Testis (tissue), 3 donors: Measurements from ENCODE around the gene KLHL22. TPM values are rescaled to one million over a fixed set of nuclear protein-coding genes. Genes with fewer than 3 reads are reported as not detected.
"Not testable (repeated sequence)": the region's sequence is repeated elsewhere in the genome, so short reads cannot be mapped to it uniquely, and the experiment has no call there.

Experiments used
- DNase-seq: peaks from one replicate; pipeline ENCODE4 v3.0.0-alpha.2; 2019
- H3K27ac ChIP-seq, 2 donors: fragments of 200-600 bp; sonication (generic); one replicate each; pipeline ENCODE4 v1.5.1; 2019
- H3K27me3 ChIP-seq: fragments of 200-600 bp; sonication (generic); one replicate; pipeline ENCODE4 v1.5.1; 2019
- H3K36me3 ChIP-seq: fragments of 200-600 bp; sonication (generic); one replicate; pipeline ENCODE4 v1.5.1; 2017; ENCODE audit warnings: low read depth; ENCODE audit errors: missing control alignments
- H3K4me1 ChIP-seq: fragments of 200-600 bp; sonication (generic); one replicate; pipeline ENCODE4 v1.5.1; 2019
- H3K4me3 ChIP-seq, 2 donors: fragments of 200-600 bp; sonication (generic); one replicate each; pipeline ENCODE4 v1.5.1; 2017 to 2019
- H3K9me3 ChIP-seq: fragments of 200-600 bp; sonication (generic); one replicate; pipeline ENCODE4 v1.5.1; 2017
- POLR2A ChIP-seq: fragments of 450-650 bp; IDR thresholded peaks from one replicate; pipeline ENCODE4 v1.6.1; 2017; ENCODE audit warnings: antibody characterized with exemption, mild to moderate bottlenecking, moderate library complexity
- WGBS, 2 donors: methylation state at CpG; one replicate each; pipeline ENCODE4 v1.1.5; 2018; 5-methylcytosine and 5-hydroxymethylcytosine counted together
- intact Hi-C: fragments of 100-400 bp; cut with DNase I; formaldehyde crosslinking; loops from one replicate; pipeline ENCODE4 v1.15.1; 2023; ENCODE audit warnings: low total_unique reads
- polyA plus RNA-seq: library from polyadenylated mRNA; stranded (reverse); fragments of 350-450 nt; fragmentation: Illumina TruSeq; extraction: RNeasy Lipid Tissue Mini Kit (QIAGEN cat#74804); gene quantifications from one replicate; pipeline ENCODE4 v1.2.3, GENCODE V29; 2014; ENCODE audit warnings: low read depth, low replicate concordance; ENCODE audit not compliant: insufficient read depth
- total RNA-seq, 2 donors: library from RNA; depleted of rRNA; stranded (reverse); fragments of >200 nt; gene quantifications; one replicate each; pipeline ENCODE4 v1.2.3, GENCODE V29; 2016
- TF ChIP-seq, protein P1 (sequence below), 3 experiments: fragments of 450-650 bp in 2 of 3; fragments of 200-600 bp in 1 of 3; sonication (generic) in 1 of 3; IDR thresholded peaks; one replicate each; pipeline ENCODE4 v1.5.1; 2016 to 2019; ENCODE audit warnings: antibody characterized with exemption in 3 of 3, mild to moderate bottlenecking in 2 of 3, moderate library complexity in 1 of 3

KLHL22 gene
- total and polyA plus RNA-seq, 3 donors from 2014 or later: 18.1 to 41.7 (median 39.8) TPM

DNA sequence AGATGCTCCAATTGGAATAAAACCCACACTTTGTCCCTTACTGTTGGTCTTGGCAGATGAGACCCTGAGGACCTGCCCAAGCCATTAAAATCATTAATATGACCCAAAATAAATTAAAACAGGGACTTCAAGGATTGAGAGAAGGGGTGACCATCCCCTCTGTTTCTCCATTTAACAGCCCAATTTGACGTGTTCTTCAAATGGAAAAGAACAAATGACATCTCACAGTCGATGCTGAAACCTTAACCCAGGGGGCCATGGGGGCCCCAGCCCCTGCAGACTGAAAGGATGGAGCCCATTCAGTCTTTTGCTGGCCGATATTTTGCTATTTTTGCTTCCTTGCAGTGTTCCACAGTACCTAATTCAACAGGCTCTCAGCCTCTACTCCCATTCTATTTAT lies 81.1 kb downstream of the KLHL22 start:
- 84 to 88% methylated on average over 3 of the region's 3 CpGs for WGBS, 2 donors
- TF ChIP-seq, protein P1, sequence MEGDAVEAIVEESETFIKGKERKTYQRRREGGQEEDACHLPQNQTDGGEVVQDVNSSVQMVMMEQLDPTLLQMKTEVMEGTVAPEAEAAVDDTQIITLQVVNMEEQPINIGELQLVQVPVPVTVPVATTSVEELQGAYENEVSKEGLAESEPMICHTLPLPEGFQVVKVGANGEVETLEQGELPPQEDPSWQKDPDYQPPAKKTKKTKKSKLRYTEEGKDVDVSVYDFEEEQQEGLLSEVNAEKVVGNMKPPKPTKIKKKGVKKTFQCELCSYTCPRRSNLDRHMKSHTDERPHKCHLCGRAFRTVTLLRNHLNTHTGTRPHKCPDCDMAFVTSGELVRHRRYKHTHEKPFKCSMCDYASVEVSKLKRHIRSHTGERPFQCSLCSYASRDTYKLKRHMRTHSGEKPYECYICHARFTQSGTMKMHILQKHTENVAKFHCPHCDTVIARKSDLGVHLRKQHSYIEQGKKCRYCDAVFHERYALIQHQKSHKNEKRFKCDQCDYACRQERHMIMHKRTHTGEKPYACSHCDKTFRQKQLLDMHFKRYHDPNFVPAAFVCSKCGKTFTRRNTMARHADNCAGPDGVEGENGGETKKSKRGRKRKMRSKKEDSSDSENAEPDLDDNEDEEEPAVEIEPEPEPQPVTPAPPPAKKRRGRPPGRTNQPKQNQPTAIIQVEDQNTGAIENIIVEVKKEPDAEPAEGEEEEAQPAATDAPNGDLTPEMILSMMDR (IDR thresholded peaks at IDR 0.05): no peak
- TF ChIP-seq POLR2A: no peak
- H3K27ac ChIP-seq: no peak overlapping the region
- no peaks in the 10 kb centered on the region for H3K27me3 ChIP-seq
- H3K4me3 ChIP-seq: no peak overlapping the region
- H3K36me3 ChIP-seq: no peaks in the 10 kb centered on the region
- intact Hi-C loops: no loop called here
- H3K4me1 ChIP-seq: no peaks in the 10 kb centered on the region
- H3K9me3 ChIP-seq: no peaks in the 10 kb centered on the region
- no peak for DNase-seq

GRCh38 chr22:20414059-20414440 lies 81.5 kb downstream of the KLHL22 start:
- no peak for DNase-seq
- Histone ChIP-seq H3K9me3 (no peaks in the 10 kb centered on the region), H3K4me3 (no peak overlapping the region), H3K27me3 (no peaks in the 10 kb centered on the region), H3K27ac (no peak overlapping the region), H3K36me3 (no peaks in the 10 kb centered on the region), H3K4me1 (no peaks in the 10 kb centered on the region)
- WGBS, 2 donors: 90% methylated on average over 5 of the region's 5 CpGs
- intact Hi-C loops: no loop called here
- TF ChIP-seq, protein P1 (IDR thresholded peaks at IDR 0.05): no peak
- TF ChIP-seq POLR2A: no peak

- no peak for DNase-seq
- intact Hi-C loops: no loop called here
- Histone ChIP-seq H3K27ac (no peak overlapping the region), H3K36me3 (no peaks in the 10 kb centered on the region), H3K4me3 (no peak overlapping the region), H3K27me3 (no peaks in the 10 kb centered on the region), H3K4me1 (no peaks in the 10 kb centered on the region), H3K9me3 (no peaks in the 10 kb centered on the region)
- TF ChIP-seq, protein P1 (IDR thresholded peaks at IDR 0.05): no peak
- TF ChIP-seq POLR2A: no peak
- 93 to 97% methylated on average over 9 of the region's 9 CpGs for WGBS, 2 donors
Observed at GRCh38 chr22:20413217-20414058, 82.2 kb downstream of the KLHL22 start.

- H3K27ac ChIP-seq: no peak overlapping the region
- no peak for DNase-seq
- H3K27me3 ChIP-seq: no peaks in the 10 kb centered on the region
- intact Hi-C loops: no loop called here
- no peaks in the 10 kb centered on the region for H3K36me3 ChIP-seq
- WGBS, 2 donors: 72% methylated on average over 10 of the region's 10 CpGs
- H3K4me1 ChIP-seq: no peaks in the 10 kb centered on the region
- H3K4me3 ChIP-seq: no peak overlapping the region
- TF ChIP-seq, protein P1 (IDR thresholded peaks at IDR 0.05): no peak
- no peak for TF ChIP-seq POLR2A
- H3K9me3 ChIP-seq: no peaks in the 10 kb centered on the region
Observed at GRCh38 chr22:20412474-20413216, 83.0 kb downstream of the KLHL22 start.

GRCh38 chr22:20409385-20409784 lies 86.2 kb downstream of the KLHL22 start:
- H3K4me1 ChIP-seq, intact Hi-C loops, H3K4me3 ChIP-seq, DNase-seq, H3K36me3 ChIP-seq, H3K27me3 ChIP-seq, H3K27ac ChIP-seq, H3K9me3 ChIP-seq: not testable (repeated sequence)
- WGBS, 2 donors: 91 to 94% methylated on average over 3 of the region's 3 CpGs
